ENCODE data around the gene HHATL.
"Not testable (repeated sequence)": the region's sequence is repeated elsewhere in the genome, so short reads cannot be mapped to it uniquely, and the experiment has no call there.

HHATL gene

DNA sequence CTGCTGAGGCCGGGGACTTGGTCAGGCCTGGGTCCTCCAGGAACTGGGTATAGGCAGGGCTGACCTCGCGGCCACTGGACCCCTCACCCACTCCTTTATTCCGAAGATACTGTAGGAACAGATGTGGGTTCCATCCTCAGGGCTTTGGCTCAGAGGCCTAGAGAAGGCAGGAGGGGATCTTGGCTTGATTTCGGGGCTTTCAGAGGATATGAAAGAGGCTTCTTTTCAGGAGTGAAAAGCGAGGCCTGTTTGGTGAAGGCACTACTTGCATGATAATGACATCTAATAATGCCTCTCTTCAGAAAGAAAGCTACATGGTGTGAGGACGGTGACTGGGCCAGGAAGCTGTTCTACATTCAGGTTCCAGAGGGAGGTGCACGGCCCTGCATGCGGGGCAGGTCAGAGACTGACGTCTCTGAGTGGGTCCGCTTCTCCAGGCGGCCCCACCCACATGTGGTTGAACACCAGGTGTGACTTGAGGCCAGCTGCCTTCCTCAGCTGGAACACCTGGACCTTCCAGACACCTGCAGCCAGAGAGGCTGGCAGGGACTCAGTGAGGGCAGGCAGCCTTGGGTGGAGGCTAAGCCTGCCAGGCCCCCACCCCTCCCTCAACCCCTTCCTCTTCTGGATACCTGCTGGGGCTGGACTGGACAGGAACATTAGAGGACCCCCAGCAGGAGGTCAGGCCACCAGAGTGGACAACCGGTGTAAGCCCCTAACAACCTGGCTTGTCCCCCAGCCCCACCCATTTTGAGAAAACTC, 31.1 kb upstream of the HHATL start:
- no peak for DNase-seq

DNA sequence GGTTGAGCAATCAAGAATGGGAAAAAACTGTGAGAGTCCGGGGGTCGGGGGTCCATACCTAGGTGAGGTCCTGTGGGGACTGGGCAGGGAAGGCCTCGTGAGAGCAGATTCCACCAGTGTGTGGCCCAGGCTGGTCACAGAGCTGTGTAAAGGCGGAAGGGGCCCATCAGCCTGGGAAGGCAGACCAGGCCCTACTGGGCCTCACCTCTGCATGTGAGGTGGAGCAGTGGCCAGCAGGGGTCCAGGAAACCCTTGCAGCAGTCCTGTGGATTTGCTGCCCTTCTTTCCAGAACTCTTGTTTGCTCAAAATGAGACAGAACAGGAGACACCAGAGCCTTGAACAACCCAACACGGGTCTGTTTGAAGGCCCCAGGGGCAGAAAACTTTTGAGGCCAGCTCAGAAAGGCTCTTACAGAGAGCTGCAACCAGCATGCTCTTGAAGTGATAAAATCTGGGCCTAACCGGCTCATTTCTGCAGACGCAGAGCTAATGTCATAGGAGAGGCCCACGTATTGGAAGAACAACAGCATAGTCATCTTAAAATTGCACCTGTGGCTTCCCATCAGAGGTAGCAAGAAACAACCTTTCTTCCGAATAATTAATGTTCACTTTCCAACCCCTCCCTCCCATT, 30.3 kb upstream of the HHATL start:
- no peak for DNase-seq

DNA sequence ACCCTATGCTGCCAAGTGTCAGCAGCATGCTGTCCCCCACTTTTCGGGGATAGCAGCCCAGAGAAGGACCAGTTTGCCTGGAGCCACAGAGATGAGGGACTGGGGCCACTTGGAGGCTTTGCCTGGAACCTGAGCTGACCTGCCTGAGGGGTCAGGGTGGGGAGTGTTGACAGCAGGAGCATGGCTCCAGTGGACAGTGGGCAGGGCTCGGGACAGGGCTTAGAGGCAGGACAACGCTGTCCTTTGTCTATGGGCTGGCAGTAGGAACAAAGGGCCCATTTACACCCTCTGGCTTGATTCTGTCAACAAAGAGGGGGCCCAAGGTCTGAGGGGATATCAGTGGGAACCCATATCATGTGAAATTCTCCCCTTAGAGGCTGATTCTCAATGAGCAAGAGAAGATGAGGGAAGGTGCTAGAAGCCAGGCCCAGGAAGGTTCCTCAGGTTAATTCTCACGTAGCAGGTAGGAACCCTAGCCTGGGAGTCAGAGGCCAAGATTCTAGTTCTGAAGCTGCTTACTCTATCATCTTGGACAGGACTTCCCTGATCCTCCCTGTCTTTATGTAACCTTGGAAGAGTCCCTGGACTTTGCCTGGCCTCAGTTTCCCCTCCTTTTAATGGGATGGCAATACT, 29.7 kb upstream of the HHATL start:
- DNase-seq: no peak

DNA sequence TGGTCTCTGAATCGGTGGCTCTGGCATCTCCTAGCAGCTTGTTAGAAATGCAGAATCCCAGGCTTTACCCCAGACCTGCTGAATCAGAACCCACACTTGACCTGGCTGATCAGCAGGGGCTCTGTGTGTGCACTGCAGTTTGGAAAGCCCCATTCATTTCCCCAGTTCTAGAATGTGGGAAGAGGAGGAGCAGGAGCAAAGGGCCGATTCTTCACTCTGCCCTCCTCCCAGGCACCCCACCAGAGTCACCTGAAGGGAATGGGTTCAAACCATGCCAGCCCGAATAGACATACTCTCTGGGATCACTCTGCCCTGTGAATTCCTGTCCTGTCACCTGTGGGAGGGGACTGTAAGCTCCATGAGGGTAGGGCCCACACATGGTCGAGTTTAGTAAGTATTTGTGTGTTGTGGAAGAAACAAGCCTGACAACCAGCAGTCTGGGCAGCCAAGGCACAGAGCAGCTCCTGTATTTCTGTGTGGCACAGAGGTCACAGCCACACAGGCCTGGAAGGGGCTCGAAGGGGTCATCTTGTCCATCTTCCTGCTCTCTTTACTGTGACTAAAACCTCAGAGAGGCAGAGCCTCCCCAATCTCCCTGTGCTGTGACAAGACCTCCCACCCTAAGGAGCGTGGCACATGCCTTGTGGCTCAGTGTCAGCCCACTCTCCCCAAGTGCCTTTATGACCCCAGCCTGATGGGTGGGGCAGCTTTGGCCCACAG, 29.0 kb upstream of the HHATL start:
- no peak for DNase-seq

DNA sequence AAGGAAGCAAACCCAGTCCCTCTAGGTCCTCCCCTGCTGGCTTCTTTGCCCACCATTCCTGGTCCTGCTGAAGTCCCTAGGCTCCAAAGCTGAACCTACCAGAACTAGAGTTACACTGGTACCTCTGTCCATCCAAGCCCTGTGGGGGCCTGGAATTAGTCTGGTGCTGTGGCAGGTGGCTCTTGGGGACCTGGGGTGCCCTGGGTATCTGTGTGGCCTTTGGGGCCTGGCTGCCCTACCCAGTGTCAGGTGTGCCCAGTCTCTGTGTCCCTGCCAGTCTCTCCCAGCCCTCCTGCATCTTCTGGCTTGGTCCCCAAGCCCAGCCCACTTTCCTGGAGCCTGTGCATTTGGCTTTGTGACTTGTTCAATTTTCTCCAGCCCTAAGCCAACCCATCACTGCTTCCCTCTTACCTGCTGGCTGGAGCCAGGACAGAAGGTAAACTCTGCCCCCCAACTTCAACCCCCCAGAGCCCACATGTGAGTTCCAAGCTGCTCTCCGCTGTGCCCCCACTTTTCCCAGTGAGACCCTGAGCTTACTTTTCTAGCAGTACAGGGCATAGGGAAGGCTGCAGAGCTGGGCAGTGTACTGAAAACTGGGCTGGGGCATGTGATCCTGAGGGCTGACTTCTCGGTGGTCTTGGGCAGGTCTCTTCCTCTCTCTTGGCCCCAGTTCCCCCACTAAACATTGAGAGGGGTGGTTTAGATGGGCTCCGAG, 28.3 kb upstream of the HHATL start:
- no peak for DNase-seq

DNA sequence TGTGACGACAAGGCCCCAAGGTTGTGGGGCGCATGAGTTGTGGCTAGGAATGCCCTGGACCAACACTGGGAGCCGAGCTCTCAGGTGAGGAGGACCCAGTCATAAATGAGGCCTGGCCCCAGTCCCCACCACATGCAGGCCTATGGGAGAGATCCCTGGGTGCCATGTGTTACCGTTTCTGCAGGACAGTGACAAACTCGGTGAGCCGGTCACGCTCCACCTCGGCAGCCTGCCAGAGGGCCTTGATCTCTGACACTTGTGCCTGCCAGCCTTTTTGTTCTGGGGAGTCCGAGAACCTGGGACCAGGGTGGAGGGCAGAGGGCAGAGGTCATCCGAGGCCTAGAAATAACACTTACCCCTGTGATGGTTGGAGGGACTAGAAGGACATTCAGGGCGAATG, 27.7 kb upstream of the HHATL start:
- no peak for DNase-seq

DNA sequence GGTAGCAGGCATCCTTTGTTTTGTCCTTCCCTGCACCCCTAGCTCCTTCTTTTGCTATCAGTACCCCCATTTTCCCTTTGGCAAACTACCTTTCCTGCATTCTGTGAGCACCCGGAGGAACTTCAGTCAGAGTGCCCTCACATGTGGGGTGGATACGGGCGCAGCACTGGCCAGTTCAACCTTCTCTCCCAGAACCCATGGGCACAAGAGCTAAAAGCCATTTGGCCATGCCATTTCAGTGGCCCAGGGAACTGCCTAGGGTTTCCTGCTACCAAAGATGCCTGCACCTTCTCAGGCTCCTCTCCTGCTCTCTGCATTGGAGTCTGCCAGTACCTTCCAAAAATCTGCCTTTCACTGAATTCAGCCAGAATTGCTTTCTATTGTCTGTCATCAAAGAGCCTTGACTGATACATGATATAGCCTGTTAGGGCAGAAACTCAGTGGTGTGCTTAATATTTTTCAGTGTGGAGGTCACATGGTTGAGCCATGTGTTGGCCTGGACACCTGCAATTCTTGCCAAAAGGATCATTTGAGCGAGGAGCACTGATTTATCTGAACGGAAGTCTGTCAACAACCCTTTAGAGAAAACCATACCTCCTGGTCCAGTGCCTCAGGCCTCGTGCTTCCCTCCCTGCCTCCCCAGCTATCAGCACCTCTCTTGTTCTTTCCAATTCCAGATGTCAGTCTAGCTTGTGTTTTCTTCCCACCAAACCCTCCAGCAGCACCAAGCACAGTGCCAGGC, 27.0 kb upstream of the HHATL start:
- no peak for DNase-seq

DNA sequence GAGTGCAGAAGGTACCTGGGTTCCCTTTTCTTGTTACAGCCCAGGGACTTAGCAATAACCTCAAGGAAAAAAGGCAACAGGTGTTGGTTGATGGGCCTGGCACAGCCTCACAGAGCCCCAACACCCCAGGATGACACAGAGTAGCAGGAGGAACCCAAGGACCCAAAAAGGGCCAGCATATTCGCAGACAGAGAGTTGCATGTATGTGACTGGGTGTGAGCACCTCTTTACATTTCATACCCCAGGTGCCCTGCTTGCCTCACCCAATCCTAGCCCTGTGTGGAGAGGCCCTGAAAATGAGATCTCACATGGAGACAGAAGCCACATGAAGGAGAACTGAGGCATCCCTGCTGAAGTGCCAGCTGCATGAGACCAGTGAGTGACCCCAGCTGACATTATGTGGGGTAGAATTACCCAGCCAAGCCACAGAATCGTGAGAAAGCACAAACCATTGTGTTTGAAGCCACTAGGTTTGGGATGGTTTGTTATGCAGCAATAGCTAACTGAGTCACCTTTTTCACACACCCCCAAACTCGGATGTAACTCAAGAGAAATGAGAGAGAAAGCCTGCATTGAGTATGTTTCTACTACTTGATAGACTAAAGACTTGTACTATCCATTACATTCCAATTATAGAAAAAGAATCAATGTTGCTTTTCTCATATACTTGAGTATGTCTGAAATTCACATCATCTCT, 26.2 kb upstream of the HHATL start:
- no peak for DNase-seq

DNA sequence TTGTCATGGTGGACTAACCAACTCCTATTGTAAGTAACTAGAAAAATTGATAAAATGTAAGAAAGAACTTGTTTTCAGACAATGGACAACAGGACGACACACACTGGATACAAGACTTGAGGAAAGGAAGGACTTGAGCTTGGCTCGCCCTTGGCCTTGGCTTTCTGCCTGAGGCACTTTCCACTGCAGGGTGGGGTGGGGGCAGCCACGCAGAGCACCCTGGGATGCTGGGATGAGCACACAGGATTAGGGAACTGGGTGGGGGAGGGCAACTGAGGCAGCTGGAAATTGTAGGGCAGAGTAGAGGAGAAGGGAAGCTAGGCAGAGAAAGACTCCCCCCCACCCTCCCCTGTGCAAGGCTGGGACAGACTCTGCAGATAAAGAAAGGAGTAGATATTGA, 25.5 kb upstream of the HHATL start:
- DNase-seq: no peak

DNA sequence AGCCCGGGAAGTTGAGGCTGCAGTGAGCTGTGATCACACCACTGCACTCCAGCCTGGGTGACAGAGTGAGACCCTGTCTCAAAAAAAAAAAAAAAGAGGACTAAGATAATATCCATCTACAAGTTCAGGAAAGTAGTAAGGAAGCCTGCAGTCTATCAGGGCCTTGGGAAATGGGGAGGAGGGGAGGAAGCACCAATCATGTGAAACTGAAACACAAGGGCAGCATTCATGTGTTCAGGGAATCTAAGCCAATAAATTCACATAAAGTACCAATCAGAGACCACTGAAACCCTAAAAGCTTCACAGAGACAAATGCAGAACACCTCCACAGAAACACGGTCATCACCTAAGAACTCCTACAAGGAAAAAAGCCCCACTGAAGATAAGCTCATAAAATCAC, 22.9 kb upstream of the HHATL start:
- DNase-seq: no peak

DNA sequence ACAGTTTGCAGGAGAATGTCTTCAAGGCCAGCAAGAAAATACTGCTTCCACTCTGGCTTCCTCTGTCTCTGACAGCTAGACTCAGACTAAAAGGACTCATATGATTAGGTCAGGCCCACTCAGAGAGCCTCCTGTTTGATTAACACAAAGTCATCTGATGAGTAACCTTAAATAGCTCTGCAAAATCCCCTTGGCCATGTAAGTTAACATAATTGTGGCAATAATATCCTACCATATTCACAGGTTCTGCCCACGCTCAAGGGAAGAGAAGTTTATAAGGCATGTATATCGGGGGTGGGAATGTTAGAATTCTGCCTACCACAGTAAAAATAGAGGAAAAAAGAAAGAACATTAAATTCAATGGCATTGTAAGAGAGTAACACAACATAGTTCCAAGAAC, 20.6 kb upstream of the HHATL start:
- DNase-seq: no peak

DNA sequence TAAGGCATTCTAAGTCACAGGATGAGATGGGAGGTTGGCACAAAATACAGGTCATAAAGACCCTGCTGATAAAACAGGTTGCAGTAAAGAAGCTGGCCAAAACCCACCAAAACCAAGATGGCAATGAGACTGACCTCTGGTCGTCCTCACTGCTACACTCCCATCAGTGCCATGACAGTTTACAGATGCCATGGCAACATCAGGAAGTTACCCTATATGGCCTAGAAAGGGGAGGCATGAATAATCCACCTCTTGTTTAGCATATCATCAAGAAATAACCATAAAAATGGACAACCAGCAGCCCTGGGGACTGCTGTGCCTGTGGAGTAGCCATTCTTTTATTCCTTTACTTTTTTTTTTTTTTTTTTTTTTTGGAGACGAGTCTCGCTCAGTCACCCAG, 19.8 kb upstream of the HHATL start:
- not testable (repeated sequence) for DNase-seq

DNA sequence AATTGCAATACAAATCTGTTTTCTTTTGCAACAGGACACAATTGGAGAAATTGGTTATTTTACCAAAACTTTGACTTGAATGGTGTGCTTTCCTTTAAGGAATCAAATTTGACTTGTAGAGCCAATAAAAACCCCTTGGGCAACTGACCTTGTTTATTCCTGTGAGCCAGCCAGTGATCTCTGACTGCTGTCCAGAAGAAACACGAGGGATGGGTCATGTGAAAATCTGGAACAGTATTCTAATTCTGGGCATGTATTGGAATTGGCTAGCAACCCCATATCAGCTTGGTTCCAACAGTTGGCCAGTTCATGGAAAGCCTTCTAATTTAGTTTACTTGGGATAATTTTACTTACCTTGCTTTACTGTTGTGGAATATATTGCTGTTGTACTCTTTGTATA, 19.1 kb upstream of the HHATL start:
- DNase-seq: no peak

DNA sequence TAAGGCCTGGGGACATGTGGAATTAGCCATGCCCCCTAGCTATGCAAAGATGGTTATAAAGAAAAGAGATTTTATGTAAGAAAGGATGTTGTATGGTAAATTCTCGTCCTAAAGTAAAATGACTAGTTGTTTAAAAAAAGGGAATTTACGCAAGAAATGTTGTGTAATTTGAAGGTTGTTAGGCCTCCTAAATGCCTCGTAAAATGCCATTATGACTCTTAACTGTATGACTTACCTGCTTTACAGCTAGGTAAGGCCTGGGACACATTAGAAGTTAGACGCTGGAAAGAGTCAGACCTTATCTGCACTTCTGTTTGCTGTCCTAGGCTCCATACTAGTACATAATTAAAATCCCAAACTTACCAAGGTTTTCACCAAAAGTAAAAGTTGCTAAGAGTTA, 17.5 kb upstream of the HHATL start:
- no peak for DNase-seq

DNA sequence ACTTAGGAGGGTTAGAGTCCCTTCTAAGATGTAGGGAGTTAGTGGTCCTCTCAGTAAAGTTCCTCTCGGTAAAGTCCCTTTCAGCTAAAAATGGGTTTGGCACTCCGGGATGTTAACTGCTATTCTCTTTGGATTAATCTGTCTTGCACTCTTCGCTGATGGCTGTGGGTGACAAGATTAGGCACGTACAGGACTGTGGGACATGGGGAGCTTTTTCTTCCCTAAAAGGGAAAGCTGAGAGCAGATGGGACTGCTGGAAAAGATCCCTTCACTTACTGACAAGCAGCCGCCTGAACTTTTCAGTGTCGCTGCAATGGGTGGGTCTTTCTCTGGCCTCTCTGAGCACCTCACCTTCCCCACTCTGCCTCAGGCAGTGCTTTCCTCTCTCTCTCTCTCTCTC, 16.4 kb upstream of the HHATL start:
- DNase-seq: no peak

DNA sequence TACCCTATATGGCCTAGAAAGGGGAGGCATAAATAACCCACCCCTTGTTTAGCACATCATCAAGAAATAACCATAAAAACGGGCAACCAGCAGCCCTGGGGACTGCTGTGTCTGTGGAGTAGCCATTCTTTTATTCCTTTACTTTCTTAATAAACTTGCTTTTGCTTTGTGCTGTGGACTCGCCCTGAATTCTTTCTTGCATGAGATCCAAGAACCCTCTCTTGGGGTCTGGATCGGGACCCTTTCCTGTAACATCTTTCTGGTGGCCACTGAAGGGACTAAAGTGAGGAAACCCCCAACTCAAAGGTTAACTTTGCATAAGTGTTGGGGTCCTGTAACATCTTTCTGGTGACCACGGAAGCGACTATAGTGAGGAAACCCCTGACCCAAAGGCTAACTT, 15.7 kb upstream of the HHATL start:
- no peak for DNase-seq

DNA sequence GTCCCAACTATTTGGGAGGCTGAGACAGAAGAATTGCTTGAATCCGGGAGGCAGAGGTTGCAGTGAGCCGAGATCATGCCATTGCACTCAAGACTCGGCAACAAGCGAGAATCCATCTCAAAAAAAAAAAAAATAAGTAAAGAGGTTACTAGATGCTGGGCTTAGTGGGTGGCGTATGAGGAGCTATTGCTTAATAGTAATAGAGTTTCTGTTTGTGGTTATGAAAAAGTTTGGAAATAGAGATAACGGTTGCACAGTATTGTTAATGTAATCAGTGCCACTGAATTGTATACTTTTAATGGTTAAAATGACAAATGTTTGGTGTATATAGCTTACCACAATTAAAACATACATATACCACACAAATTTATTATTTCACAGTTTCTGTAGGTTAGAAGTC, 14.7 kb upstream of the HHATL start:
- no peak for DNase-seq

DNA sequence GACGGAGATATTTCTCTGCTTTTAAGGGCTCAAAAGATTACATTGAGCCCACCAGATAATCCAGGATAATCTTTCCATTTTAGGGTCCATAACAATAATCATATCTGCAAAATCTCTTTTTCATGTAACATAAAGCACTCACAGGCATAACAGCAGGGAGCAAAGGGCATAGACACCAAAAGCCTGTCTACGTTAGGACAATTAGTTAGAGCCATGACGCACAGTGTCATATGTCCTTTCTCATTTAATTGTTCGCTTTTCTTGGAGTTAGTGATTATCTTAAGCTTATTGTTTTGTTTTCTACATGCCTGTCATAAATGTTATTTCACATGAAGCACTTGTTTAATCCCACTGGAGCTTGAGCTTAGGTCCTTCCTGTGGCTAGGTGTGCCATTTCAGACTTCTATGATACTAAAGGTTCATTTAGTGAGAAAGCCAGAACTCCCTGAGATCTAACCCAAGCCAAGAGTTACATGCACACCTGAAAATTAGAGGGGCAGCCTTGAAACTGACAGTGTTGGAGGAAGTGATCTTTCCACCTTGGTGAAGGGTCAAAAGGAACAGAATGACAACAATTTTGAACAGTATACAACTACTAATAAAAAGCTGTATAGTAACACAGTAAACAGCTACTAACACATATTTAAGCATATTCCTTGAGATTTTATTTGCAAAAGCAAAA, 11.7 kb upstream of the HHATL start:
- DNase-seq: no peak

DNA sequence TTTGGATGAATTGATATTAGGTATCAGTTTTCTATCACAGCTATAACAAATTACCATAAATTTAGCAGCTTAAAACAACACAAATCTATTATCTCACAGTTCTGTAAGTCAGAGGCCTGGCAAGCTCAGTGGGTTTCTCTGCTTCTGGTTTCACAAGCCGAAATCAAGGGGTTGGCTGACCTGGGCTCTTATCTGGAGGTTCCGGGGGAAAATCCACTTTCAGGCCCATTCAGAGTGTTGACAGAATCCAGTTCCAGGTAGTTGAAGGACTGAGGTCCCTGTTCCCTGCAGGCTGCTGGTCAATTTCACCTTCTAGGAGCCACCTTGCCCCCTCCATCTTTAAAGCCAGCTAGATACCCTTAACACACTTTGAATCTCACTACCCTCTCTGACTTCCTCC, 11.1 kb upstream of the HHATL start:
- no peak for DNase-seq

DNA sequence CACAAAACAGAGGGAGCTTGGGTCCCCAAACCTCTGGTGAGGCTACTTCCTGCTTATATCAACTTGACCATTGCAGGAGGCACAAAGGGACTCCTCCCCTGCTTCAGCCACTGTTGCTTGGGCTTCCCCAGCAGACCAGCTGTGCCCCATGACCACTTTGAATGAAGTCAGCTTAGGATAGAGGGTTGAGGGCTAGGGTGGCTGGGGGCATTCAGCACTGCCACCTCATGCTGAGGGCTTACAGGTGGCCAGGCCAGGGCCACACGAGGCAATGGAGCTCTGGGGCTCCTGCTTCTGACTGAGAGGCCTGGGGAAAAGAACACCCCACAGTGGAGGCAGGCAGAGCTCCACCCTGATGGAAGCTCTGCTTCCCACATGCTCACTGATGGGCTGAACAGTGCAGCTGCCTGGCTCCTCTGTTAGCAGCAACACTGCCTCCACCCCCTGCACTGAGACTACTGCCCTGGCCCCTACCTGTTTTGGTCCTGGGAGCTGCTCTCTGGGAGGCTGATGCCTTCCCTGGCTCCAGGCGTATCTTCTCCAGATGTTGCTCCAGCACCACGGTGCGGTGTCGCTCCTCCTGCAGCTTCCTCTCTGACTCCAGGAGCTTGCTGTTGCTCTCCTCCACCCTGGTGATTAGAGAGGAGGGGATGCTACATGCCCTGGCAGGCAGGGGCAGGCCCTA, 10.2 kb upstream of the HHATL start:
- no peak for DNase-seq

DNA sequence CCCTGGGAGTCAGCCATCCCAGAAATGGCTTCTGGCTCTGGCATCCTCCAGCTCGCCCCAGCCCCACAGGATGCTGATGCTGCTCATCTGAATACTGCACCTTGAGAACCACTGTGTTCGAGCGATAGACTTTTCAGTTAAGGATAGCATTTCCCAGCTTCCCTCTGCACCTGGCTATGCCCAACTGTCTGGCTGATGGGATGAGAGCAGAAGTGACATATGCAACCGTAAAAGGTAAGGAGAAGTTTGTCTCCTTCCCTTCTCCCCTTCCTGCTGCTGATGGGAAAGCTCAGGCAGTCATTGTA, 9.7 kb upstream of the HHATL start:
- no peak for DNase-seq

Measured in activated CD4-positive, alpha-beta T cell treated with anti-CD3 and anti-CD28 coated beads, Interleukin-2, amount 50 U/mL, for 16 hours (primary cell).